ENCODE results near the gene TES. TPM values are rescaled to one million over a fixed set of nuclear protein-coding genes. Genes with fewer than 3 reads are reported as not detected.
A peak's percentile ranks its signal among the peaks of the same experiment; 100 is the strongest.

The TES gene
- total RNA-seq: 10 to 100 TPM; 81.8 to 90.6 TPM

DNA sequence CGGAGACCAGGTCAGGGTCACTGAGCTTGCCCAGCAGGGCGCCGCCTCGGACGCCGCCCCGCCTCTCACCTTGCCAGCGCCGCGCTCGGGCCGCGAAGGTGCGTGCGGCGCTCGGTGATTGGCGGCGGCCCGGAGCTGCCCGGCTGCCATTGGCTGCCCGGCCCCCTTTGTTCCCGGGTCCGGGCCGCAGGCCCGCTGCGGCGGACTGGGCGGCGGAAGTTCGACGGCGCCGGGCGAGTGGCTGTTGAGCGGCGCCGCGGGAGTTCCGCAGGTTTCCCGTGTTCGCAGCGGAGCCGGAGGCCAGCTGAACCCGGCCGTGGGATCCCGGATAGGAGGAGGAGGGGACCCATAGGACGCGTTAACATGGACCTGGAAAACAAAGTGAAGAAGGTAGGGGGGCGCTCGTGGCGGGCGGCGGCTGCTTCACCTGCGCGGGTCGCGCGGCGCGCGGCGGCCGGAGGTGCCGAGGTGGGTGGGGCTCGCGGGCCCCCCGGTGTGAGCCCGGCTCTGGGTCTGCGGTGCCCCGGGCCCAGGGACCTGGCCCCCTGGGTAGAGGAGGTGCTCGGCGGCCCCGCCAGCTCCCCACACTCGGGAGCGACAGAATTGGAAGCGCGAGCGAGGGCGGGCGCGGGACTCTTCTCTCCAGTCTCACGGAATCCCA, at the start of gene TES:
Gene TES (plus strand): TSS at position 195 of the 661 bp plus-strand sequence. CDS start 169 bp downstream, at position 364.
- Mint-ChIP-seq H3K9me3 (peaks cover 2% of the 10 kb centered on the region), H3K4me1 (ENCODE audit: low read depth) (peaks cover 47% of the 10 kb centered on the region), H3K27ac (peak within 1 kb of the TSS; percentile 99), H3K27me3 (no peaks in the 10 kb centered on the region), H3K4me3 (peak within 1 kb of the TSS; percentile 96), H3K36me3 (peaks cover 9% of the 10 kb centered on the region)
- DNase-seq: peak; percentile 80
- intact Hi-C loops (cut with micrococcal nuclease): loop anchor here (1.0 to 5.0 kb wide), 6 partner anchors 9 to 1288 kb away; partner anchors contain the start of genes CAPZA2 and MDFIC
- POLR2A ChIA-PET: interaction anchor here (0.7 to 2.2 kb wide), 7 partner anchors 9 to 23 kb away, joined by 3 to 18 read pairs (median 5); no protein-coding TSS in a partner anchor
- CTCF ChIA-PET: interaction anchor here (0.5 to 6.3 kb wide), 13 partner anchors 9 to 382 kb away, joined by 3 to 75 read pairs (median 6); no protein-coding TSS in a partner anchor

DNA sequence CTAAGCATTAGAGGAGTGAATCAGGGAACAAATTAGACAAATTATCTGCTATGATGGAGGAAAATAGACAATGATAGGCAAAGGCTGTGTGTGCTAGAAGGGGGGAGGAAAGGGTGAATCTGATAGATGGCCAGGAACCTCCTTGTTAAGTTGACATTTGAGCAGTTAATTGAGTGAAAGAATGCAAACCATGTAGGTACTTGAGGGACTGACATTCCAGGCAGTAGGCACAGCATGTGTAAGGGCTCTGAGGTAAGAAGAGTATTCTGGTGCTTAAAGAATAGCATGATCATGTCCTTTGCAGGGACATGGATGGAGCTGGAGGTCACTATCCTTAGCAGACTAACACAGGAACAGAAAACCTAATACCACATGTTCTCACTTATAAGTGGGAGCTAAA, 48.6 kb upstream of the TES start:
- POLR2A ChIA-PET: no interaction called here
- H3K4me3 Mint-ChIP-seq: no peak overlapping the region
- CTCF ChIA-PET: no interaction called here
- H3K9me3 Mint-ChIP-seq: no peaks in the 10 kb centered on the region
- H3K27me3 Mint-ChIP-seq: peaks cover 18% of the 10 kb centered on the region
- DNase-seq: no peak
- H3K36me3 Mint-ChIP-seq: no peaks in the 10 kb centered on the region
- H3K4me1 Mint-ChIP-seq (ENCODE audit: low read depth): peaks cover 2% of the 10 kb centered on the region
- no peak overlapping the region for H3K27ac Mint-ChIP-seq
- intact Hi-C loops (cut with micrococcal nuclease): no loop called here

- H3K4me1 Mint-ChIP-seq (ENCODE audit: low read depth): peaks cover 6% of the 10 kb centered on the region
- ChIA-PET CTCF (no interaction called here), POLR2A (no interaction called here)
- H3K27ac Mint-ChIP-seq: no peak overlapping the region
- H3K27me3 Mint-ChIP-seq: peaks cover 18% of the 10 kb centered on the region
- intact Hi-C loops (cut with micrococcal nuclease): no loop called here
- H3K4me3 Mint-ChIP-seq: no peak overlapping the region
- no peaks in the 10 kb centered on the region for H3K36me3 Mint-ChIP-seq
- no peaks in the 10 kb centered on the region for H3K9me3 Mint-ChIP-seq
- DNase-seq: no peak
Measured at GRCh38 chr7:116162254-116162653, 48.1 kb upstream of the TES start.

- Mint-ChIP-seq H3K4me3 (no peak overlapping the region), H3K36me3 (no peaks in the 10 kb centered on the region), H3K27ac (no peak overlapping the region), H3K27me3 (peaks cover 13% of the 10 kb centered on the region), H3K4me1 (ENCODE audit: low read depth) (peaks cover 8% of the 10 kb centered on the region), H3K9me3 (no peaks in the 10 kb centered on the region)
- intact Hi-C loops (cut with micrococcal nuclease): no loop called here
- POLR2A ChIA-PET: no interaction called here
- CTCF ChIA-PET: interaction anchor here (0.9 to 1.5 kb wide), 5 partner anchors 10 to 428 kb away, joined by 3 to 8 read pairs (median 4); no protein-coding TSS in a partner anchor
- no peak for DNase-seq
Measured at GRCh38 chr7:116162992-116163391, 47.3 kb upstream of the TES start.

DNA sequence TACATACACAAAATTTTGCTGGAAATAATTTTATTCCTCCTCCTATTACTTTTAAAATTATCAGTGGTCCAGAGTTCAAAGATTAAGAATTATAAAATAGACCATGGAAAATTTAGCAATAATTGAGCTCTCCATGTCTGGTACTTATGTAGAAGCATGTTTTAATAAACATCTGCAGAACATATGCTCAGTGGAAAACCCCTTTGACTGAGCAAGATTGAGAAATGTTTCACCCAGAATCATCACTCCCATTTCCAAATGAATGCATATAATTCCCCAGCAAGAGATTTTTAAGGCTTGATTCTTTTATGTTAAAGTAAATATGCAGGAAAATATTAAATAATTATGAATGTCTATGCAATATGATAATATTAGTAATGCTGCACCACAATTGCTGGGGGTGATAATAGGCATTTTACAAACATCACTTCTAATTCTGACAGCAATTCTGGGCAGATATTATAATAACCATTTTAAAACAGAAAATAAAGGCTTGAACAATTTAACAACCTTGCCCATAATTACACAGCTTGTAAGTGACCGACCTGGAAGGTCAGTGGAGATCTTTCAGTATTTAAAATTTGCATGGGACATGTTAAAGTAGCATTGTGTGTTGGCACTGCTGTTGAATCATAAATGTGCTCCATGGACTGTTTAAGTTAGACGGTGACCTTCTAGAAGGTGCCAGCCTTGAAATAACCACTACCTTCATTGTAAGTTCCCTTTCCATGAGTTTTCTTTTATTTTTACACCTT, 45.6 kb upstream of the TES start:
- Mint-ChIP-seq H3K27ac (no peak overlapping the region), H3K4me3 (no peak overlapping the region), H3K4me1 (ENCODE audit: low read depth) (peaks cover 8% of the 10 kb centered on the region), H3K9me3 (no peaks in the 10 kb centered on the region), H3K36me3 (no peaks in the 10 kb centered on the region), H3K27me3 (peaks cover 11% of the 10 kb centered on the region)
- CTCF ChIA-PET: no interaction called here
- intact Hi-C loops (cut with micrococcal nuclease): no loop called here
- POLR2A ChIA-PET: no interaction called here
- no peak for DNase-seq

DNA sequence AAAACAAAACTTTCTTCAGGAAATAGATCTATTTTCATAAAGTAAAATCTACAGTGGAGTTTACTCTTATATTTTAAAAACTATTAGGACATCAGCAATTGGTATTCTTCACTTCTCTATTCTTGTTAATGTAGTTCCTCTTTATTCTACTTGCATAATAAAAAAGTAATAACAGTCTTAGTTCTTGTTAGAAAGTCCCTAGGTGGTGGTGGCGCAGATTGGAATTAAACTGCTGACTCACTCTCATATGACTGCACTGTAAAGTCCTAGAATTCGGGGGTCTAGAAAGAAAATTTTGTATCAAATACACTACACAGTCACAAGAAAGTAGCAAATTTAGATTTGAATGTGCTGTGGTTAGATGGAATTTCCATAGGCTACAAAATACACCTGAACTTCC, 44.6 kb upstream of the TES start:
- Mint-ChIP-seq H3K36me3 (no peaks in the 10 kb centered on the region), H3K27me3 (peaks cover 10% of the 10 kb centered on the region), H3K27ac (no peak overlapping the region), H3K4me1 (ENCODE audit: low read depth) (peaks cover 8% of the 10 kb centered on the region), H3K9me3 (no peaks in the 10 kb centered on the region), H3K4me3 (no peak overlapping the region)
- ChIA-PET POLR2A (no interaction called here), CTCF (no interaction called here)
- DNase-seq: no peak
- intact Hi-C loops (cut with micrococcal nuclease): no loop called here

DNA sequence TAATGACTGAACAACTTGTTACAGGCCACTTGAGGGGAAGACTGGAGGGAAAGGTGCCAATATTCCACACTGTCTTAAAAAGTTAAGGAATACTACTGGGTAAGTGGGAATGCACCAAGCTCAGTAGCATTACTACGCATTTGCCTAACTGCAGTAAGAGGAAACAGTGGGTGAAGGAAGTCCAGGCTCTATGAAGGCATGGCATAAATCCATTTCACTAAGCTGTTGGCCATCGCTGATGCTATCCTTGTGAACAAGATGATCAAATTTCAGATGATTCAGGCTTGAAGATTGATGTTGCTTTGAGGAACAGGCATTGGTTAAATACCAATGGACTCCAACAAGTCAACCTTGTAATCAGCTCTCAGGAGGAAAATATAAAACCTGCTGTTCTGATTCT, 44.2 kb upstream of the TES start:
- ChIA-PET POLR2A (no interaction called here), CTCF (interaction anchor here (0.6 to 2.4 kb wide), 5 partner anchors 11 to 360 kb away, joined by 3 to 14 read pairs (median 7); no protein-coding TSS in a partner anchor)
- DNase-seq: no peak
- H3K27ac Mint-ChIP-seq: no peak overlapping the region
- H3K4me1 Mint-ChIP-seq (ENCODE audit: low read depth): peaks cover 8% of the 10 kb centered on the region
- intact Hi-C loops (cut with micrococcal nuclease): no loop called here
- no peak overlapping the region for H3K4me3 Mint-ChIP-seq
- peaks cover 9% of the 10 kb centered on the region for H3K27me3 Mint-ChIP-seq
- H3K9me3 Mint-ChIP-seq: no peaks in the 10 kb centered on the region
- H3K36me3 Mint-ChIP-seq: no peaks in the 10 kb centered on the region

GRCh38 chr7:116167177-116167576, 43.2 kb upstream of the TES start:
- ChIA-PET POLR2A (no interaction called here), CTCF (interaction anchor here (0.6 to 2.4 kb wide), 8 partner anchors 10 to 423 kb away, joined by 3 to 14 read pairs (median 6); no protein-coding TSS in a partner anchor)
- no peak overlapping the region for H3K27ac Mint-ChIP-seq
- no peak overlapping the region for H3K4me3 Mint-ChIP-seq
- no peaks in the 10 kb centered on the region for H3K36me3 Mint-ChIP-seq
- H3K4me1 Mint-ChIP-seq (ENCODE audit: low read depth): peaks cover 8% of the 10 kb centered on the region
- peak; percentile 47 for DNase-seq
- intact Hi-C loops (cut with micrococcal nuclease): no loop called here
- no peaks in the 10 kb centered on the region for H3K9me3 Mint-ChIP-seq
- H3K27me3 Mint-ChIP-seq: peaks cover 10% of the 10 kb centered on the region

DNA sequence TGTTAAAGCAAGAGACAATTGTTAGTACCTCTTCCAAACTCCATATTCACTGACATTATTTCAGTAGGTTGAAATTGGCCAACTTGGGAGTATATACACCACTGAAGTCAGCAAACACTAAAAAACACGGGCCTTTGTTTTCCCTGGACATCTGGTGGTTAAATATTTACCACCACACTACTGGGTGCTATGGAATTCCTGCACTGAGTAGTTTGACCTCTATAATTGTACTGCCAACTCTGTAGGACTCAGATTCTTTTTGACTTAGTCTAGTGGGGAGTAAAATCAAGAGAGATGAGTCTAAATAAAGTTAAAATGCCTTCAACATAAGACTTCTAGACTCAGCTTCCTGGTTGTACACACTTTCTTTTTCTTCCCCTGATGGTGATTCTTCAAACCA, 41.3 kb upstream of the TES start:
- Mint-ChIP-seq H3K9me3 (no peaks in the 10 kb centered on the region), H3K4me1 (ENCODE audit: low read depth) (peaks cover 8% of the 10 kb centered on the region), H3K27ac (no peak overlapping the region), H3K4me3 (no peak overlapping the region), H3K27me3 (peaks cover 5% of the 10 kb centered on the region), H3K36me3 (no peaks in the 10 kb centered on the region)
- CTCF ChIA-PET: interaction anchor here (0.7 to 1.0 kb wide), 2 partner anchors 67 to 536 kb away, joined by 3 to 4 read pairs; no protein-coding TSS in a partner anchor
- POLR2A ChIA-PET: no interaction called here
- intact Hi-C loops (cut with micrococcal nuclease): no loop called here
- no peak for DNase-seq

- Mint-ChIP-seq H3K9me3 (peaks cover 3% of the 10 kb centered on the region), H3K4me1 (ENCODE audit: low read depth) (peaks cover 8% of the 10 kb centered on the region), H3K27me3 (peaks cover 4% of the 10 kb centered on the region), H3K4me3 (no peak overlapping the region), H3K27ac (no peak overlapping the region), H3K36me3 (peaks cover 2% of the 10 kb centered on the region)
- intact Hi-C loops (cut with micrococcal nuclease): no loop called here
- no peak for DNase-seq
- CTCF ChIA-PET: interaction anchor here (0.7 to 2.6 kb wide), 5 partner anchors 10 to 421 kb away, joined by 3 to 20 read pairs (median 4); no protein-coding TSS in a partner anchor
- POLR2A ChIA-PET: no interaction called here
Measured at GRCh38 chr7:116170180-116170579, 40.2 kb upstream of the TES start.

DNA sequence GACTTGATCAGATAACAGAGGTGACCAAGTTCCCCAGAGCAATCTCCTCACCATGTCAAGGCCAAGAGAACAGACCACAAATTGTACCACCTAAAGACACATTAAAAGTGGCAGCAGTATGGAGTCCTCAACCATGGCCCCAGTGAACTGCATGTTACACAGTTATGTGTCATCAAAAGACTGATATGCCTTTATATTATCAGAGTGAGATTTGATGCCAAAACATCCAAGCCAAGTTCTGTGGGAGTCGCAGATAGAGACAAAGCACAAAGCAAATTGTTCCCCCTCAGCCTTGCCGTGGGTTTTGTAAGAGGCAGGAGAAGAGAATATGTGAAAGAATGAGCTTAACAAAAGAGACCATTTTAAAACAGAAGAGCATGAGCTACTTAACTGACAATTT, 39.2 kb upstream of the TES start:
- intact Hi-C loops (cut with micrococcal nuclease): no loop called here
- POLR2A ChIA-PET: no interaction called here
- peaks cover 5% of the 10 kb centered on the region for H3K9me3 Mint-ChIP-seq

GRCh38 chr7:116172353-116172752, 38.0 kb upstream of the TES start:
- Mint-ChIP-seq H3K9me3 (peaks cover 5% of the 10 kb centered on the region), H3K36me3 (peaks cover 4% of the 10 kb centered on the region), H3K27me3 (peaks cover 4% of the 10 kb centered on the region), H3K4me3 (no peak overlapping the region), H3K4me1 (ENCODE audit: low read depth) (peaks cover under 1% of the 10 kb centered on the region), H3K27ac (no peak overlapping the region)
- ChIA-PET CTCF (interaction anchor here (0.5 to 3.1 kb wide), 15 partner anchors 9 to 1261 kb away, joined by 3 to 33 read pairs (median 4); no protein-coding TSS in a partner anchor), POLR2A (no interaction called here)
- no peak for DNase-seq
- intact Hi-C loops (cut with micrococcal nuclease): loop anchor here (2.0 kb wide), 1 partner anchor 34 kb away; no protein-coding TSS in a partner anchor

More for the DNA sequence above, 39.2 kb upstream of the TES start:
- H3K27ac Mint-ChIP-seq: no peak overlapping the region
- no peak overlapping the region for H3K4me3 Mint-ChIP-seq
- peaks cover 4% of the 10 kb centered on the region for H3K27me3 Mint-ChIP-seq
- peaks cover 8% of the 10 kb centered on the region for H3K4me1 Mint-ChIP-seq (ENCODE audit: low read depth)
- DNase-seq: no peak
- CTCF ChIA-PET: interaction anchor here (0.7 to 2.6 kb wide), 7 partner anchors 9 to 487 kb away, joined by 3 to 20 read pairs (median 4); no protein-coding TSS in a partner anchor
- peaks cover 4% of the 10 kb centered on the region for H3K36me3 Mint-ChIP-seq

Measured in activated CD4-positive, alpha-beta memory T cell treated with anti-CD3 and anti-CD28 coated beads for 36 hours (primary cell).